HG03342 (cell line): ENCODE data around the gene TMC1.
"Not testable (repeated sequence)": the region's sequence is repeated elsewhere in the genome, so short reads cannot be mapped to it uniquely, and the experiment has no call there.

Source experiments
- ATAC-seq: cut with Tn5 transposase; IDR thresholded peaks from one replicate; pipeline ENCODE4 v1.9.1; 2021; ENCODE audit warnings: mild to moderate bottlenecking, moderate library complexity; ENCODE audit not compliant: unreplicated experiment

Gene TMC1

DNA sequence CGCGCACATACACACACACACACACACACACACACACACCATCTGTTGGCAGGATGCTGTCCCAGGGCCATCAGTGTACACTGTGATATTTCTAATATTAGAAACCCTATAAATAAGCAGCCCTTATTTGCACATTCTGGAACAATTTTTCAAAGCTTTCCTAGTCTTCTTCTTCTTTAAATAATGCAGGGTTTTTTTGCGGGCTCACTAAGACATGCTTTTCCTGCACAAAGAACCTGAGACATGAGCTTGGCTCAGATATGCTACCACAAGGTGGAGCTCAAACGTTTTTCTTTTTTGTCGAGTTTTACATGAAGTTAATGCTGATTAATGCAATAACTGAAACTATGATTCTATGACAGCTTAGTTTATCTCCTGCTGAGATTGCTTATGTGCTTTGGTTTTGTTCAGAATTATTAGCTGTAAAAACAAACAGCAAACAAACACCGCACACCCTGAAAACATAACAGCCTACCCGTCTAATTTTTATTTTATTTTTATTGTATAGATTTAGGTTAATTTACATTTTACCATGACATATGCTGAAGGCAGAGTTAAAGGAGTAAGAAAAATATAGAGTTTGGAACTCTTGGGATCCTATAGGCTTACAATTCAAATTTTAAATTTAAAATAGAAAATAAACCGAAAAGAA, 335.7 kb downstream of the TMC1 start:
- ATAC-seq = no peak

- ATAC-seq = no peak
Observed at GRCh38 chr9:72857624-72857996, 336.2 kb downstream of the TMC1 start.

DNA sequence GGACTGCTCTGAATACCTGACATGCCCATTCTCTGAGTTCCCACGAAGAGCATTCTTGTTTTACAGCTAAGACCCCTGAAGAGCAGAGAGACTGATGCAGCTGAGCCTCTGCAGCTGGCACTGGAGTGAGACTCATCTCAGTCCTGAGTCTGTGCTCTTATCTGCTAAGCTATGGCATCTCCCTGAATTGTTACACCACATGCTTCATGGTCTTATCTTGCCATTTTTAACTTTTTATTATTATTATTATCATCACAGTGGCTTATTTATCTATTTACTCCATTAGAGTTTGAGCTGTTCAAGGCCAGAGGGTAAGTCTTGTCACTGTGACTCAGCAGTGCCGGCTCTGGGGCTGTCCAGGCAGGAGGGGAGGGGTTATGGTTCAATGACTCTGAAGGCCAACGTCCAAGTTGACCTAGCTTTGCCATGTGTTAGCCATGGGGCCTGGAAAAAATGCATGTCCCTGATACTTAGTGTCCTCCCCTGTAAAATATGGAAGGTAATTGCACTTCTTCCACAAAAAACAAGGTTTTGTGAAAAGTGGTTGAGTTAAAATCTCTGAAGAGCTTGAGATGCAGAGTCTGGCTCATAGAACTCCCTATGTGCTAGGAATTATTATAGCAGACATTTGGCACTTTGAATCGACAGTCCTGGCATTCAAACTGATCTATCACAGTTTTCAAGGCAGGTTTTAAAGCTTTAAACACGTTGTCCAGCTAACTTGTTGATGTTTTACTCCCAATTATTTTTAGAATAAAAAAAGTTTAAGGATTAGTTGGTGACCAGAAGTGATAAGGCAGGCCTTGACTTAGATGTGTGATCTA, 336.9 kb downstream of the TMC1 start:
- no peak for ATAC-seq

DNA sequence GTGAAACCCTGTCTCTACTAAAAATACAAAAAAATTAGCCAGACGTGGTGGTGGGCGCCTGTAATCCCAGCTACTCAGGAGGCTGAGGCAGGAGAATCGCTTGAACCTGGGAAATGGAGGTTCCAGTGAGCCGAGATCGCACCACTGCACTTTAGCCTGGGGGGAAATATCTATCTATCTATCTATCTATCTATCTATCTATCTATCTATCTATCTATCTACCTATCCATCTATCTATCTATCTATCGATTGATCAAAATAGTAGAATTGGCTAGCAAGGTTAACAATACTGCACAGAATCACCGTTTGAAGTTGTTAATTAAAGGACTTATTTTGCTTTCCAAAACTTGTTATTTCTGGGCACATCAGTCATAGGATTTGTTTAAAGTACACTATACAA, 341.4 kb downstream of the TMC1 start:
- ATAC-seq = not testable (repeated sequence)

DNA sequence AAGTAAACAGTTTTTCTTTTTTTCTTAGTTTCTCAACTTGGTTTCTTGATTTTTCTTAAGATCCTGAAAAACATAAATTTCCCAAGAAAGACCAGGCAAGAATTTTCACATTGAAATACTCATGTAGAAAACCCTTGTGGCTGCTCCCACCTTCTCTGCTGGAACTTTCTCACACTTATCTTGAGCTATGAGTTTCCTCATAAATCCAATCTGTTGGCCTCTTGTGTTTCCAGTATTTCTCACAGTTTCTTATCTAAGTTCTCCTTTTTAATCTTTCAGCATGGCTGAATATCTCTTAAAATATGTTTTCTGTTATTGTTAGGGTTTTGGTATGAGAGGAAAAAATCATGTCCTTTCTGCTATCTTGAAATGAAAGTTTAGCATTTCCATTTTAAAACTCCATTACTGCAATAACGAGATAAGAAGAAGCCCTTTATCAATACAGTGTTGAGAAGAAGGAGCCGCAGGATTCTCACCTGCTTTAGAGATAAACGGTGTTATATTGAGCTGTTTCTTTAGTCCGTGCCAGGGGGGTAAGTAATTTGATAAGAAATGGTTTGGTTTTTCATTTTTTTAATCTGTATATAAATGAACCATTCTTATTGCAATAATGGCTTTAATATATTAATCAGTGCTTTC, 342.2 kb downstream of the TMC1 start:
- ATAC-seq = no peak

GRCh38 chr9:72864327-72864726, 342.9 kb downstream of the TMC1 start:
- no peak for ATAC-seq

GRCh38 chr9:72871685-72872084, 350.3 kb downstream of the TMC1 start:
- no peak for ATAC-seq

- no peak for ATAC-seq
Observed at GRCh38 chr9:72872718-72873117, 351.3 kb downstream of the TMC1 start.

GRCh38 chr9:72873456-72873855, 352.0 kb downstream of the TMC1 start:
- ATAC-seq = no peak

- no peak for ATAC-seq
Observed at GRCh38 chr9:72874344-72874743, 352.9 kb downstream of the TMC1 start.

- no peak for ATAC-seq
Observed at GRCh38 chr9:72875221-72875620, 353.8 kb downstream of the TMC1 start.

- no peak for ATAC-seq
Observed at GRCh38 chr9:72880821-72881220, 359.4 kb downstream of the TMC1 start.

- no peak for ATAC-seq
Observed at GRCh38 chr9:72882117-72882775, 360.8 kb downstream of the TMC1 start.

DNA sequence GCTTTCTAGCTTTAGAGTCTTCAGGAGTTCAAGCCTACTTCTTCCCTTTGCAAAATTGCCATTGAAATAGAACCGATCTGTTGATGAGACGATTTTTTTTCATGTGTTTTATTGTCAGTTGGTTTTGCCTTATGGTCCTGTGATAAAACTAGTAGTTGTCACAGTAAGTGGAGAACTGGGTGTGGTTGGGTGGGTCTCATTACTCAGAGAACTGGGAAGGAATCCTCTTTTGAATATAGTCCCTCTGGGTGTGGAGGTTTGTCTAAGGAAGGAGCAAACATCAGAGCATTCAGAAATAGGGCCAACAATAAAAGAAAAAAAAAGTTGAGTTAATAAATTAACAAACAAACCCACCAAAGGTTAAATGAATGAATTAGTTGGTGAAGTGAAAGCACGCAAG, 362.5 kb downstream of the TMC1 start:
- no peak for ATAC-seq

- ATAC-seq = no peak
Observed at GRCh38 chr9:72884508-72884907, 363.1 kb downstream of the TMC1 start.
